ENCODE data around the gene LYSMD1. TPM values are rescaled to one million over a fixed set of nuclear protein-coding genes. Genes with fewer than 3 reads are reported as not detected.

LYSMD1 gene
- total RNA-seq (10 to 100 TPM in 1 of 2 donors, 1 to 10 TPM in 1; 4.9 to 12.7 TPM), polyA plus RNA-seq (1 to 10 TPM; 5.1 to 5.3 TPM)
- long read RNA-seq, donor 1, partial matches to known transcripts = 0 of 3 reads
- long read RNA-seq, donor 1, other reads (novel, unspliced or antisense) = 0 of 3 reads
- long read RNA-seq, donor 2 = 0 reads
- long read RNA-seq, donor 3, partial matches to known transcripts = 0 of 1 reads
- long read RNA-seq, donor 3, other reads (novel, unspliced or antisense) = 0 of 1 reads
- long read RNA-seq, donor 4, partial matches to known transcripts = 0 of 1 reads
- long read RNA-seq, donor 4, other reads (novel, unspliced or antisense) = 0 of 1 reads
- long read RNA-seq, donor 5, partial matches to known transcripts = 0 of 4 reads
- long read RNA-seq, donor 5, other reads (novel, unspliced or antisense) = 0 of 4 reads

- 0 to 1% methylated on average over 38 of the region's 38 CpGs for WGBS, 2 donors
- Histone ChIP-seq H3K4me1 (ENCODE audit: control insufficient read depth in 5 of 5, insufficient read depth in 5 of 5, low read length in 5 of 5) (peaks cover 6 to 20% (median 8%) of the 10 kb centered on the region in 5 donors), H3K36me3 (ENCODE audit: control insufficient read depth in 4 of 4, insufficient read depth in 4 of 4, low read length in 4 of 4) (peaks cover under 1 to 22% (median 18%) of the 10 kb centered on the region in 4 donors), H3K4me3 (peak within 1 kb of the TSS; percentile 70), H3K9ac (ENCODE audit: insufficient read depth in 1 of 2, low read length in 2 of 2) (peak within 1 kb of the TSS; percentile 69 to 76), H3K9me3 (ENCODE audit: control insufficient read depth in 4 of 4, insufficient read depth in 3 of 4, low read length in 3 of 4) (no peaks in the 10 kb centered on the region), H3K27me3 (ENCODE audit: control insufficient read depth in 3 of 3, insufficient read depth in 3 of 3, low read length in 2 of 3) (no peaks in the 10 kb centered on the region), H3K27ac (ENCODE audit: low read depth in 1 of 2, low read length in 1 of 2) (peak within 1 kb of the TSS; percentile 87 to 91)
- peak; percentile 2 for TF ChIP-seq CTCF (IDR thresholded peaks at IDR 0.05; ENCODE audit: control extremely low read depth, extremely low read depth)
- DNase-seq (peak; percentile 98 to 100 (median 100)), ATAC-seq (ENCODE audit: insufficient read depth, low FRiP score) (peak; percentile 94)
Observed at GRCh38 chr1:151165738-151166504, at the start of gene LYSMD1, which contains the start of gene SCNM1. LYSMD1 (minus strand) TSS chr1:151165902; CDS start chr1:151165258, 644 bp downstream. SCNM1 (plus strand) TSS chr1:151166144; CDS start chr1:151166153, 9 bp downstream.

GRCh38 chr1:151213560-151213959 lies 47.9 kb upstream of the LYSMD1 start:
- H3K4me1 ChIP-seq (ENCODE audit: control insufficient read depth in 5 of 5, insufficient read depth in 5 of 5, low read length in 5 of 5) = peaks cover 0 to 3% (median 0%) of the 10 kb centered on the region in 5 donors
- no peak for TF ChIP-seq CTCF (IDR thresholded peaks at IDR 0.05; ENCODE audit: control extremely low read depth, extremely low read depth)
- peaks cover 0 to 12% (median 8%) of the 10 kb centered on the region in 4 donors for H3K36me3 ChIP-seq (ENCODE audit: control insufficient read depth in 4 of 4, insufficient read depth in 4 of 4, low read length in 4 of 4)
- H3K27me3 ChIP-seq (ENCODE audit: control insufficient read depth in 3 of 3, insufficient read depth in 3 of 3, low read length in 2 of 3) = no peaks in the 10 kb centered on the region
- no peaks in the 10 kb centered on the region for H3K9me3 ChIP-seq (ENCODE audit: control insufficient read depth in 4 of 4, insufficient read depth in 3 of 4, low read length in 3 of 4)
- no peak overlapping the region for H3K9ac ChIP-seq (ENCODE audit: insufficient read depth in 1 of 2, low read length in 2 of 2)
- 32 to 50% methylated on average over 2 of the region's 2 CpGs for whole genome bisulfite sequencing, 2 donors
- ATAC-seq (ENCODE audit: insufficient read depth, low FRiP score) (no peak), DNase-seq (no peak)
- H3K4me3 ChIP-seq = no peak overlapping the region
- H3K27ac ChIP-seq (ENCODE audit: low read depth in 1 of 2, low read length in 1 of 2) = no peak overlapping the region

GRCh38 chr1:151211972-151212705 lies 46.4 kb upstream of the LYSMD1 start:
- no peaks in the 10 kb centered on the region for H3K9me3 ChIP-seq (ENCODE audit: control insufficient read depth in 4 of 4, insufficient read depth in 3 of 4, low read length in 3 of 4)
- peaks cover 5 to 17% (median 11%) of the 10 kb centered on the region in 4 donors for H3K36me3 ChIP-seq (ENCODE audit: control insufficient read depth in 4 of 4, insufficient read depth in 4 of 4, low read length in 4 of 4)
- no peak overlapping the region for H3K27ac ChIP-seq (ENCODE audit: low read depth in 1 of 2, low read length in 1 of 2)
- no peak for TF ChIP-seq CTCF (IDR thresholded peaks at IDR 0.05; ENCODE audit: control extremely low read depth, extremely low read depth)
- no peak overlapping the region for H3K4me3 ChIP-seq
- 84% methylated on average over 15 of the region's 15 CpGs for WGBS, 2 donors
- DNase-seq (no peak), ATAC-seq (ENCODE audit: insufficient read depth, low FRiP score) (no peak)
- H3K9ac ChIP-seq (ENCODE audit: insufficient read depth in 1 of 2, low read length in 2 of 2) = no peak overlapping the region
- H3K27me3 ChIP-seq (ENCODE audit: control insufficient read depth in 3 of 3, insufficient read depth in 3 of 3, low read length in 2 of 3) = no peaks in the 10 kb centered on the region
- peaks cover 0 to 3% (median 0%) of the 10 kb centered on the region in 5 donors for H3K4me1 ChIP-seq (ENCODE audit: control insufficient read depth in 5 of 5, insufficient read depth in 5 of 5, low read length in 5 of 5)

Measured in lung (tissue), 16 donors.